ENCODE data around the gene PBRM1. TPM values are rescaled to one million over a fixed set of nuclear protein-coding genes. Genes with fewer than 3 reads are reported as not detected.

PBRM1 gene
- total RNA-seq, 1 donor from 2014 or later = 51.5 TPM

DNA sequence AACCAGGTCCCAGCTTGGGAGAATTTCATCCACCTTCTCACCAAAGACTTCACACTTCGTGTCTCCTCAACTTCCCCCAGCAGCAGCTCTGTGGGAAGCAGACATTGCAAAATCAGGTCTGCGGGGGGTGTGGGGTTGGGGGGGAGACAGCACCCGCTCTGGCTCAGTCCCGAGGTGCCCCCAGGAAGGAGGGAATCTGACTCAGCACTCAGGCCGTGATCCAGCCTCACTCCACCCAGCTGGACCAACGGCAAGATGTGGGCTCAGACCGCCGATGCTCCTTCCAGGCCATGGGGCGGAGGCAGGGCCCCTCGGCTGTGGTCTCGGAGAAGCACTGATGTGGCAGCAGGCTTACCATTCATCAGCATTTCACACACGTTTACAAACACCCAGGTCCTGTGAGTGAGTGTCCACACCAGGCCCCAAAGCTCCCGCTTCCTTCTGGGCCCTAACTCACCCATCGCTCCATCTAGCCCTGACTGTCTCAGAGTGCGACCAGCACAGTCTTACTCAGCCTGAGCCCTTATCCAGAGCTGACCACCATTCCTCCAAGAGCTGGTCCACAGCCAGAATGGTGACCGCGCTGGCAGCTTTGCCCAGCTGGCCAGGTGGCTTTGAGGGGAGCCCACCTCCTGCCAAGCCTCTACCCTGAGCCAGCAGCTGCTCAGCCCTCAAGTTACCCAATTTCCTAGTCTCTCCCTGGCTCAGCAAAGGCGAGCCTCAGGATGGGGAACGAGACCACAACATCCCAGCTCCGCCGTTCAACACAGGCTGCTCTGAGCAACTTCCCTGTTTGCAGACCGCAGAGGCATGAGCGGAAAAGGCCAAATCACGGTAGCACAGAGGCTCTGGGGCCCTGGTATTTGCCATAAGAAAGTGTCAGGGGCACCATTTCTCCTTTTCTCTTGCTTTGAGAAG lies 187.3 kb downstream of the PBRM1 start:
- no peak for DNase-seq (ENCODE audit: low read depth)
- no peak for TF ChIP-seq CTCF (conservative IDR thresholded peaks at IDR 0.05; ENCODE audit: low read depth, low read length)
- H3K4me3 ChIP-seq (ENCODE audit: low read depth, low read length) = no peak overlapping the region

- no peak for TF ChIP-seq CTCF (conservative IDR thresholded peaks at IDR 0.05; ENCODE audit: low read depth, low read length)
- DNase-seq (ENCODE audit: low read depth) = peak; percentile 9
- H3K4me3 ChIP-seq (ENCODE audit: low read depth, low read length) = no peak overlapping the region
Observed at GRCh38 chr3:52495777-52496602, 189.7 kb downstream of the PBRM1 start.

Other genes with a start within 250 kb of the PBRM1 start
- gene SEMA3G, start 240.8 kb downstream of the PBRM1 start, total RNA-seq = 0.43 and 5.1 TPM in 2 replicates
- 0.51 and 0.58 TPM in 2 replicates for gene TNNC1, start 231.9 kb downstream of the PBRM1 start, total RNA-seq
- 27.8 and 40.8 TPM in 2 replicates for gene NISCH, start 230.3 kb downstream of the PBRM1 start, total RNA-seq
- 0.14 and 0.52 TPM in 2 replicates for gene STAB1, start 190.6 kb downstream of the PBRM1 start, total RNA-seq
- 144 and 229 TPM in 2 replicates for gene NT5DC2, start 152.1 kb downstream of the PBRM1 start, total RNA-seq
- 1.4 and 2.4 TPM in 2 replicates for gene UQCC5, start 149.3 kb downstream of the PBRM1 start, total RNA-seq
- 128 and 141 TPM in 2 replicates for gene GNL3, start 119 bp upstream of the PBRM1 start, total RNA-seq
- 59.2 and 59.5 TPM in 2 replicates for gene GLT8D1, start 19.9 kb upstream of the PBRM1 start, total RNA-seq
- 171 and 212 TPM in 2 replicates for gene SPCS1, start 20.2 kb upstream of the PBRM1 start, total RNA-seq
- 13.3 and 22.9 TPM in 2 replicates for gene NEK4, start 85.0 kb upstream of the PBRM1 start, total RNA-seq
- gene ITIH1, start 91.7 kb upstream of the PBRM1 start, total RNA-seq = not detected in 2 replicates
- not detected in 2 replicates for gene ITIH3, start 108.9 kb upstream of the PBRM1 start, total RNA-seq
- 0.07 TPM in 1 of 2 replicates, not detected in the other for gene ITIH4, start 144.8 kb upstream of the PBRM1 start, total RNA-seq
- not detected in 2 replicates for gene MUSTN1, start 149.1 kb upstream of the PBRM1 start, total RNA-seq
- gene STIMATE, start 211.6 kb upstream of the PBRM1 start, total RNA-seq = 7.7 and 13.1 TPM in 2 replicates